ENCODE data around the gene DOCK3. TPM values are rescaled to one million over a fixed set of nuclear protein-coding genes. Genes with fewer than 3 reads are reported as not detected.

The DOCK3 gene
- total RNA-seq, 1 experiment from 2014 or later = 8.3 TPM

GRCh38 chr3:50662408-50662807 is 12.3 kb upstream of the DOCK3 start:
- no peak overlapping the region for H3K9ac ChIP-seq (ENCODE audit: extremely low read depth, insufficient read length, low read length)
- H3K4me1 ChIP-seq (ENCODE audit: insufficient read depth, low read length) = no peaks in the 10 kb centered on the region; the same call in 1 of the 2 replicates
- H2BK5ac ChIP-seq (ENCODE audit: insufficient read length, low read length) = no peak overlapping the region
- H4K20me1 ChIP-seq (ENCODE audit: control insufficient read depth, insufficient read depth, insufficient read length) = no peaks in the 10 kb centered on the region
- no peak overlapping the region for H4K5ac ChIP-seq (ENCODE audit: insufficient read length, low read depth, low read length)
- no peak overlapping the region for H4K8ac ChIP-seq (replicated peaks; ENCODE audit: insufficient read length, low read depth, low read length)
- H3K4me1 Mint-ChIP-seq = peaks cover 14 to 17% of the 10 kb centered on the region in 2 experiments
- no peaks in the 10 kb centered on the region for H3K36me3 Mint-ChIP-seq (ENCODE audit: insufficient read depth in 1 of 3, low read depth in 3 of 3)
- DNase-seq = peak; percentile 11
- H4K91ac ChIP-seq (ENCODE audit: insufficient read length, low read depth, low read length) = no peak overlapping the region
- H3K14ac ChIP-seq (ENCODE audit: insufficient read depth, low read length) = no peak overlapping the region
- no peak overlapping the region for H2BK120ac ChIP-seq (ENCODE audit: low read depth, low read length, poor library complexity, severe bottlenecking)
- H3K4ac ChIP-seq (ENCODE audit: low read depth, low read length) = no peak overlapping the region
- no peak overlapping the region for H2AK5ac ChIP-seq (ENCODE audit: insufficient read length, low read length)
- no peak overlapping the region for H3K23ac ChIP-seq (ENCODE audit: insufficient read length, low read depth, low read length)
- no peaks in the 10 kb centered on the region; a peak in 1 of 5 replicates for H3K9me3 Mint-ChIP-seq
- no peak overlapping the region for H2AFZ ChIP-seq (ENCODE audit: low read length)
- H3K27ac ChIP-seq (ENCODE audit: insufficient read length, low read depth, low read length) = no peak overlapping the region
- TF ChIP-seq CTCF (conservative IDR thresholded peaks at IDR 0.05) = no peak
- H3K27me3 Mint-ChIP-seq (ENCODE audit: low read depth) = peaks cover 12% of the 10 kb centered on the region
- H3K18ac ChIP-seq (ENCODE audit: insufficient read length, low read depth, low read length) = no peak overlapping the region
- no peak overlapping the region for H3K4me3 Mint-ChIP-seq
- no peak overlapping the region for H3K56ac ChIP-seq (ENCODE audit: insufficient read length, low read depth, low read length)
- no peak overlapping the region for H2BK15ac ChIP-seq (ENCODE audit: low read depth, low read length)
- WGBS (ENCODE audit: extremely low coverage, insufficient read length, low lambda C conversion rate) = no CpG with 5 or more reads among the region's 2 CpGs
- H3K27ac Mint-ChIP-seq = no peak overlapping the region
- no peak overlapping the region for H3K4me2 ChIP-seq (ENCODE audit: insufficient read depth, insufficient read length, low read length)
- no peaks in the 10 kb centered on the region for H3K9me3 ChIP-seq (ENCODE audit: control insufficient read depth, low read depth, low read length)
- no peaks in the 10 kb centered on the region for H3K27me3 ChIP-seq (ENCODE audit: insufficient read depth, low read length)
- no peaks in the 10 kb centered on the region for H3K23me2 ChIP-seq (ENCODE audit: insufficient read length, low read depth, low read length, poor library complexity, severe bottlenecking)
- H3K79me2 ChIP-seq (ENCODE audit: insufficient read depth, low read length) = no peaks in the 10 kb centered on the region
- H2BK20ac ChIP-seq (ENCODE audit: low read depth, low read length, poor library complexity, severe bottlenecking) = no peak overlapping the region
- H3T11ph ChIP-seq (ENCODE audit: low read length) = no peak overlapping the region
- H2BK12ac ChIP-seq (ENCODE audit: insufficient read length, low read depth, low read length) = no peak overlapping the region
- no peaks in the 10 kb centered on the region for H3K79me1 ChIP-seq (ENCODE audit: insufficient read depth, low read depth, low read length, poor library complexity, severe bottlenecking)

Data from H9 (cell line).